ENCODE data around the gene MS4A10.

GRCh38 chr11:60747359-60747873 is 37.7 kb upstream of the MS4A10 start:
- TF ChIP-seq CTCF (optimal IDR thresholded peaks at IDR 0.05 in 1 of 3, IDR thresholded peaks at IDR 0.05 in 1 of 3, conservative IDR thresholded peaks at IDR 0.05 in 1 of 3; ENCODE audit: extremely low read depth in 1 of 3, insufficient read depth in 2 of 3, low read length in 3 of 3) (no peak), EZH2 (IDR thresholded peaks at IDR 0.05; ENCODE audit: low read length) (no peak)
